ENCODE data around the gene MCRIP2.

MCRIP2 gene

GRCh38 chr16:670485-671352 is 29.1 kb downstream of the MCRIP2 start:
- DNase-seq (ENCODE audit: low read depth), result no peak

DNA sequence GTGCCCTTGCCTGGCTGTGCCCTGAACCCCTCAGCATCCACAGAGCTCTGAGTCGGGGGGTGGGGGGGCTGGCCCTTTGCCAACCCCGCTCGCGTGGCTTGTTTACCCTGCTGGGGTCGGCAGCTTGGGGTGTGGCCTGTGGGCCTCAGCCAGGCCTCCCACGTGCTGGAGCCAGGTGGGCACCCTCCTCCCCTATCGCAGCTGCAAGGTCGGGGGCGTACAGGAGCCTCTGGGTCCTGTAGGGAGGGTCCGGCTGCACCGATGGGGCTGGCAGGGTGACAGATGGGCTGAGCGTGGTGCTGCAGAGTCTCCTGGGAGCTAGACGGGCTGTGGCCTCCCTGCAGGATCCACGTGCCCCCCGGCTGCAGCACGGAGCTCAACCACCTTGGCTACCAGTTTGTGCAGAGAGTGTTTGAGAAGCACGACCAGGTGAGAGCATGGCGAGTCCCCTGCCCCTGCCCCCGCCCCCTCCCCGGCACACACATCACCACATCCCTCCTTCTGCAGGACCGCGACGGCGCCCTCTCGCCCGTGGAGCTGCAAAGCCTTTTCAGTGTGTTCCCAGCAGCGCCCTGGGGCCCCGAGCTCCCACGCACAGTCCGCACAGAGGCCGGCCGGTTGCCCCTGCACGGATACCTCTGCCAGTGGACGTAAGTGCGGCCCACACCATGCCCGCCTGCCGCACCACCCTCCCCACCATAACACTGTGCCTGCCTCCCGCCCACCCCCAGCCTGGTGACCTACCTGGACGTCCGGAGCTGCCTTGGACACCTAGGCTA is 29.9 kb downstream of the MCRIP2 start:
- no peak for DNase-seq (ENCODE audit: low read depth)

DNA sequence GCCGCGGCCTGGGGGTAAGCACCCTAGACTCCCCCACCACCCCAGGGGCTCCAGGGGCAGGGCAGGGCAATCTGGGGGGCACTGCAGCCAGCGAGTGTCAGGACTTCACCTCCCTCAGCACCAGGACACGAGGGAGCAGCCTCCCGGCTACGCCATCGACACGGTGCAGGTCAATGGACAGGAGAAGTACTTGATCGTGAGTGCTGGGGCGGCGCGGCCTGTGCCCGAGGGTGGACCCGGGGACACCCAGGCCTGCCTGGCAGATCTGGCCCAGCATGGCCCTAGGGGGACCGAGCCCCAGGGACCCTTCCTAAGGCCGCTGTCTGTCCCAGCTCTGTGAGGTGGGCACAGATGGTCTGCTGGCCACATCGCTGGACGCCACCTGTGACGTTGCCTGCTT is 30.7 kb downstream of the MCRIP2 start:
- DNase-seq (ENCODE audit: low read depth), result no peak

DNA sequence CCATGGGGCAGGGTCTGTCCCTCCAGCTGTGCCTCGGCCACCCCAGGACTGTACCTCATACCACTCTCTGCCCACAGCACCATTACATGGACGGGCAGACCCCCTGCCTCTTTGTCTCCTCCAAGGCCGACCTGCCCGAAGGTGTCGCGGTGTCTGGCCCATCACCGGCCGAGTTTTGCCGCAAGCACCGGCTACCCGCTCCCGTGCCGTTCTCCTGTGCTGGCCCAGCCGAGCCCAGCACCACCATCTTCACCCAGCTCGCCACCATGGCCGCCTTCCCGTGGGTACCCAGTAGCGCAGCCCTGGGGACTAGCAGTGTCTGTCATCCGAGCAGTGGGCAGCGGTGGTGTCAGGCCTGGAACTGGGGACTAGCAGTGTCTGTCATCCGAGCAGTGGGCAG is 31.2 kb downstream of the MCRIP2 start:
- DNase-seq (ENCODE audit: low read depth), result no peak

DNA sequence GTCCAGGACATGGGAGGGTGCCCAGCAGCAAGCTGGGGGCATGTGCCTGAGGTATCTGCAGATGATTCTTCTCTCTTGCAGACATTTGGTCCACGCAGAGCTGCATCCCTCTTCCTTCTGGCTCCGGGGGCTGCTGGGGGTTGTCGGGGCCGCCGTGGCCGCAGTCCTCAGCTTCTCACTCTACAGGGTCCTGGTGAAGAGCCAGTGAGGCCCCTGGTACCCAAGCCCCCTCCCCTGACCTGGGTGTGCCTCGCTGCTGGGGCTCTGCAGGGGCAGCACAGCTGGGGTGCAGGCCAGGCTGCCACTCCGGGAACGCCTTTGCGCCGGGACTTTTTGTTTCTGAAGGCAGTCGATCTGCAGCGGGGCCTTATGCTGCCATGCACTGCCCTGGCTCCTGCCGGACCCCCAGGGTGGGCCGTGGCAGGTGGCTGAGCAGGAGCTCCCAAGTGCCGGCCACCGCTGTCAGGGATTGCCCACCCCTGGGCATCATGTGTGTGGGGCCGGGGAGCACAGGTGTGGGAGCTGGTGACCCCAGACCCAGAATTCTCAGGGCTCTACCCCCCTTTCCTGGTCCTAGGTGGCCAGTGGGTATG is 31.9 kb downstream of the MCRIP2 start:
- DNase-seq (ENCODE audit: low read depth), result no peak

- DNase-seq (ENCODE audit: low read depth), result no peak
These were observed 32.7 kb downstream of the MCRIP2 start for GRCh38 chr16:674214-674881.

- no peak for DNase-seq (ENCODE audit: low read depth)
These were observed 33.6 kb downstream of the MCRIP2 start, which contains the start of gene RHBDL1 for GRCh38 chr16:674968-675883. RHBDL1 (plus strand) TSS chr16:675671; CDS start chr16:675791, 120 bp downstream.

DNA sequence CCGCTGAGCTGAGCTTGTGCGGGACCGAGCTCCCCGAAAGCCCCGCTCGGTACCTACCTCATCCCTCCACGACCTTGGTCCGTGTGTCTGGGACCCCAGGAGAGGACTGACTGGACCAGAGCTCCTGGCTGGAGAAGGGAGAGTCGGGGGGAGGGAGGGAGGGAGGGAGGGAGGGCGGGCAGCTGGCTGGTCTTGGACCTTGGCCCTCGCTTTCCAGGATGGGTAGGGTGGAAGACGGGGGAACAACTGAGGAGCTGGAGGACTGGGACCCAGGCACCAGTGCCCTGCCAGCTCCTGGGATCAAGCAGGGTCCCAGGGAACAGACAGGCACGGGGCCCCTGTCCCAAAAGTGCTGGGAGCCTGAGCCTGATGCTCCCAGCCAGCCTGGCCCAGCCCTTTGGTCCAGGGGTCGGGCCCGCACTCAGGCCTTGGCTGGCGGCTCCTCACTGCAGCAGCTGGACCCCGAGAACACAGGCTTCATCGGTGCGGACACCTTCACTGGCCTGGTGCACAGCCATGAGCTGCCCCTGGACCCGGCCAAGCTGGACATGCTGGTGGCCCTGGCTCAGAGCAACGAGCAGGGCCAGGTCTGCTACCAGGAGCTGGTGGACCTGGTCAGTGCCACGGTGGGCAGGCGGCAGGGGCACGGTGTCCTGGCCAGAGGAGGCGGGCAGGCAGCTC is 34.4 kb downstream of the MCRIP2 start:
- DNase-seq (ENCODE audit: low read depth), result no peak

GRCh38 chr16:676565-676902 is 34.9 kb downstream of the MCRIP2 start:
- DNase-seq (ENCODE audit: low read depth), result no peak

- no peak for DNase-seq (ENCODE audit: low read depth)
These were observed 35.3 kb downstream of the MCRIP2 start for GRCh38 chr16:676913-677312.

GRCh38 chr16:677316-678190 is 35.9 kb downstream of the MCRIP2 start:
- no peak for DNase-seq (ENCODE audit: low read depth)

- DNase-seq (ENCODE audit: low read depth), result no peak
These were observed 36.7 kb downstream of the MCRIP2 start for GRCh38 chr16:678209-678857.

DNA sequence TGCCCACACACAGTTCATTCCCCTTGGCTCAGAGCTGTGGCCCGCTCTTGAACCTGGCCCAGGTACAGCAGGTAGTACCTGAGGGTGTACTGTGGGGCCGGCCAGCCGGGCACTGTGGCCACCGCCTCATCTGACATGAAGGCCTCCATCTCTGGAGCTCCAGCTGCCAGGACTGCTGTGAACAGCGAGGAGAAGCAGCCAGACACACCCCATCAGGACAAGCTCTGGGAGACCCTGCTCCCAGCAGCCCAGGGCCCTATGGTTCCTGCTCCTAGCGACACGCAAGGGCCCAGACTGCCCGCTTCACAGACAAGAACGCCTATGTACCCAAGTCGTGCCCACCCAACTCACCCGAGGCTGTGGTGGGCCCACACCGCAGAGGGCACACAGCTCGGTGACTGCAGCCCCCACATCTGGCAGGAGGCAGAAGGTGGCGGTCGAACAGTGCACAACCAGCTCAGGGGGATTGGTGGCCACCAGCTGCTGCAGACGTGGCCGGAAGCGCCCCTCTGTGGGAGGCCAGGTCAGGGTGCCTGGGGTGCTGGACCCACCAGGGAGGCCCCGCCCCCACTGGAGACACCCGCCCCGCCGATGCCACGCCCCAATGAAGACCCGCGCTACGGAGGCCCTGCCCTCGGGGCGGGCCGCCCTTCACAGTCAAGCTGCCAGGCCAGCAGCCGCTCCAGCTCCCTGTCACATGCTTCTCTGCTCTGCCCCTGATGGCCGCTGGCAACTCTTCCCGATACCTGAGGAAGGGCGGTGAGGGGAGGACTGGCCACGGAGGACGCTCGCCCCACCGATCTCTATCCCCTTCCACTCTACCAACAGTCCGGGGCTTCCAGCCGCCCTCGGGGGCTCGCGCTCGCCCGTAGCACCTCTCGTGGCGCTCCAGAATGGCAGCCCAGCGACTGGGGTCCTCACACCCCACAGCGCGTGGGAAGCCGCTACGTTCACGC is 37.5 kb downstream of the MCRIP2 start:
- DNase-seq (ENCODE audit: low read depth), result peak; percentile 42

DNA sequence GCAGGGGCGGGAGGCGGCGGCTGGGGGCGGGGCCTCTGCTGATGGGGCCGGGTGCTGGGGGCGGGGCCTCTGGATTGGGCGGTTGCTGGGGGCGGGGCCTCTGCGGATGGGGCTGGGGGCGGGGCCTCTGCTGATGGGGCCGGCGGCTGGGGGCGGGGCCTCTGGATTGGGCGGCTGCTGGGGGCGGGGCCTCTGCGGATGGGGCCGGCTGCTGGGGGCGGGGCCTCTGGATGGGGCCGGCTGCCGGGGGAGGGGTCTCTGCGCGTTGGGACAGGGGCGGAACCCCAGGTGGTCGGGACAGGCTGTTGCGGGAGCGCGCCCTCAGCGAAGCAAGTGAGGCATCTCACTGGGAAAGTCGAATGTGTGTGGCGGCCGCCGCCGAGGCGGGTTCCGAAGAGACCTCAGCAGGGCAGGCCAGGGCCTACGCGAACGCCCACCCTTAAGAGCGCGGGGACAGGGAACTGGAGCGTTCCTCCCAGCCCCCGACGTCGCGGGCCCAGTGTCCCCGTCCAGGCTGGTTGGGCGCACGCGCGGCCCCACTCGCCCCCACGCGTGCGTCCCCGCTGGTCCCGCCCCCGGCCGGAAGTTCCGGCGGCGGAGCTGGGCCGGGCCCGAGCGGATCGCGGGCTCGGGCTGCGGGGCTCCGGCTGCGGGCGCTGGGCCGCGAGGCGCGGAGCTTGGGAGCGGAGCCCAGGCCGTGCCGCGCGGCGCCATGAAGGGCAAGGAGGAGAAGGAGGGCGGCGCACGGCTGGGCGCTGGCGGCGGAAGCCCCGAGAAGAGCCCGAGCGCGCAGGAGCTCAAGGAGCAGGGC is 38.4 kb downstream of the MCRIP2 start, which contains the start of gene STUB1:
STUB1 (plus strand) TSS at position 597 of the 811 bp plus-strand sequence; CDS start at position 713, 116 bp downstream.
- DNase-seq (ENCODE audit: low read depth), result peak; percentile 83

DNA sequence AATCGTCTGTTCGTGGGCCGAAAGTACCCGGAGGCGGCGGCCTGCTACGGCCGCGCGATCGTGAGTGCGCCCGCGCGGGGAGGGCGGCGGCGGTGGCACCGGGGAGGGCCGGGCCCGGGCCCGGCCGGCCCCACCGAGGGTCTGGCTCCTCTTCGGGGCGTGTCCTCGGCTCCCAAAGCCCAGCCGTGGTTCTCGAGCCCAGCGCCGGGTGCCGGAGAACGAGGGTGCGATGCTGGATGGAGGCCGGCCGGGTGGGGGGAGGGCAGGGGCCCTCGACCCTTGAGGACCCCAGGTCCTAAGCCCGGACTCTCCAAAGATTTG is 39.0 kb downstream of the MCRIP2 start:
- no peak for DNase-seq (ENCODE audit: low read depth)

GRCh38 chr16:680967-681745 is 39.5 kb downstream of the MCRIP2 start:
- no peak for DNase-seq (ENCODE audit: low read depth)
